HEK293 (cell line): ENCODE measurements around the gene TMTC1.
A peak's percentile ranks its signal among the peaks of the same experiment; 100 is the strongest.

Experiments
- CTCF ChIA-PET: fragments of 350-600 bp; formaldehyde crosslinking; extraction: SDS; loops from one replicate; lab custom pipeline; 2021; ENCODE audit warnings: antibody characterized with exemption; lab: Yijun Ruan, JAX
- POLR2A ChIA-PET: fragments of 300-600 bp; formaldehyde crosslinking; extraction: SDS; loops from one replicate; lab custom pipeline; 2020; ENCODE audit warnings: antibody characterized with exemption, inconsistent platforms; lab: Yijun Ruan, JAX
- H3K27ac ChIP-seq: fragments of 200-500 bp; sonication (Bioruptor generic); 2 replicates; pipeline ENCODE4 v1.5.1; 2014; ENCODE audit warnings: low read depth, low read length, control low read depth, inconsistent platforms; ENCODE audit errors: extremely low read depth
- H3K36me3 ChIP-seq, 2 experiments: fragments of 200-500 bp in 1 of 2; sonication (Bioruptor generic) in 1 of 2; 1 replicate in 1 of 2; 2 replicates in 1 of 2; pipeline ENCODE4 v1.5.1; 2014 to 2017; ENCODE audit warnings: inconsistent platforms in 2 of 2, low read length in 2 of 2; ENCODE audit not compliant: control insufficient read depth in 2 of 2, insufficient read depth in 1 of 2
- H3K4me1 ChIP-seq: fragments of 200-500 bp; sonication (Bioruptor generic); 2 replicates; pipeline ENCODE4 v1.5.1; 2014; ENCODE audit warnings: mild to moderate bottlenecking, low read length, inconsistent platforms; ENCODE audit not compliant: control insufficient read depth, insufficient read depth
- H3K4me3 ChIP-seq: 2 replicates; pipeline ENCODE4 v1.5.1; 2011; ENCODE audit warnings: low read depth, mild to moderate bottlenecking, control low read depth, low read length, moderate library complexity
- H3K9me3 ChIP-seq: fragments of 200-500 bp; sonication (Bioruptor generic); 2 replicates; pipeline ENCODE4 v1.5.1; 2014; ENCODE audit warnings: low read depth, low read length, inconsistent platforms; ENCODE audit not compliant: control insufficient read depth, insufficient read depth
- FEZF1 ChIP-seq: fragments of 450-650 bp; formaldehyde crosslinking; IDR thresholded peaks from 2 replicates; pipeline ENCODE4 v1.5.1; 2016; ENCODE audit warnings: missing biosample characterization, missing genetic modification characterization
- OSR2 ChIP-seq: fragments of 450-650 bp; formaldehyde crosslinking; IDR thresholded peaks from 2 replicates; pipeline ENCODE4 v1.5.1; 2016; ENCODE audit warnings: missing biosample characterization, missing genetic modification characterization
- ZBTB17 ChIP-seq: fragments of 450-650 bp; formaldehyde crosslinking; IDR thresholded peaks from 2 replicates; pipeline ENCODE4 v1.5.1; 2016; ENCODE audit warnings: missing biosample characterization, missing genetic modification characterization
- ZEB2 ChIP-seq: fragments of 450-650 bp; formaldehyde crosslinking; IDR thresholded peaks from 2 replicates; pipeline ENCODE4 v1.5.1; 2016; ENCODE audit warnings: missing biosample characterization, missing genetic modification characterization
- ZIC2 ChIP-seq: fragments of 450-650 bp; formaldehyde crosslinking; IDR thresholded peaks from 2 replicates; pipeline ENCODE4 v1.5.1; 2016; ENCODE audit warnings: missing biosample characterization, missing genetic modification characterization
- ZNF140 ChIP-seq: fragments of 450-650 bp; formaldehyde crosslinking; IDR thresholded peaks from 2 replicates; pipeline ENCODE4 v1.5.1; 2016; ENCODE audit warnings: missing biosample characterization, missing genetic modification characterization
- ZNF398 ChIP-seq: fragments of 450-650 bp; formaldehyde crosslinking; IDR thresholded peaks from 2 replicates; pipeline ENCODE4 v1.5.1; 2017; ENCODE audit warnings: missing biosample characterization, missing genetic modification characterization
- ZNF529 ChIP-seq: fragments of 450-650 bp; formaldehyde crosslinking; IDR thresholded peaks from 2 replicates; pipeline ENCODE4 v1.5.1; 2017; ENCODE audit warnings: missing genetic modification characterization, missing biosample characterization; ENCODE audit not compliant: insufficient replicate concordance
- ZNF530 ChIP-seq: fragments of 450-650 bp; formaldehyde crosslinking; IDR thresholded peaks from 2 replicates; pipeline ENCODE4 v1.5.1; 2016; ENCODE audit warnings: low read depth, missing biosample characterization, missing genetic modification characterization
- ZNF664 ChIP-seq: fragments of 450-650 bp; formaldehyde crosslinking; IDR thresholded peaks from 2 replicates; pipeline ENCODE4 v1.5.1; 2016; ENCODE audit warnings: missing biosample characterization, missing genetic modification characterization
- ZNF670 ChIP-seq: fragments of 450-650 bp; formaldehyde crosslinking; IDR thresholded peaks from 2 replicates; pipeline ENCODE4 v1.5.1; 2016; ENCODE audit warnings: missing biosample characterization, missing genetic modification characterization, low read depth
- ZXDB ChIP-seq: fragments of 450-650 bp; formaldehyde crosslinking; IDR thresholded peaks from 2 replicates; pipeline ENCODE4 v1.5.1; 2016; ENCODE audit warnings: missing biosample characterization, missing genetic modification characterization
- TF ChIP-seq, protein P1 (sequence below): fragments of 450-650 bp; IDR thresholded peaks from 2 replicates; pipeline ENCODE4 v1.5.1; 2018; ENCODE audit warnings: missing biosample characterization, missing genetic modification characterization
- TF ChIP-seq, protein P2 (sequence below): fragments of 450-650 bp; formaldehyde crosslinking; IDR thresholded peaks from 2 replicates; pipeline ENCODE4 v1.5.1; 2016; ENCODE audit warnings: missing biosample characterization, missing genetic modification characterization
- TF ChIP-seq, protein P3 (sequence below): fragments of 450-650 bp; formaldehyde crosslinking; IDR thresholded peaks from 2 replicates; pipeline ENCODE4 v1.5.1; 2016; ENCODE audit warnings: missing biosample characterization, missing genetic modification characterization
- TF ChIP-seq, protein P4 (sequence below): fragments of 450-650 bp; formaldehyde crosslinking; IDR thresholded peaks from 2 replicates; pipeline ENCODE4 v1.5.1; 2016; ENCODE audit warnings: missing biosample characterization, missing genetic modification characterization

The TMTC1 gene

DNA sequence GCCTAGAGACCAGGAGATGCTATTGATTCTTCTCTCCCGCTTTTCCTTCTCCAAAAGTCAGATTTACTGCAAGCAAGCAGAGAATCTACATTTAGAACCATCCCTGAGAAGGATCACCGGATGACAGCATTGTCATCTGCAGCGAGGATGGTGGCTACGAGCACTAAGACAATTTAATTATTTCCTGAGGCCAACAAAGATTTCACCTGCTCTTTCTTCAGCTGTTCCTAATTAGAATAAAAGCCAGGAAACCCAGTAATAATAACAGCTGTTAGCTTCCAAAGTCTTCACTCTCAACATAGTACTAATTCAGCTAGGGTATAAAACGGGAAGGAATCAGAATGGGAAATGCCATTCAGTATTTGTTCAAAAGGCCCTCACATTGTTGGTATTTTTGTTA is 53.3 kb downstream of the TMTC1 start (continued):
- TF ChIP-seq, protein P1, sequence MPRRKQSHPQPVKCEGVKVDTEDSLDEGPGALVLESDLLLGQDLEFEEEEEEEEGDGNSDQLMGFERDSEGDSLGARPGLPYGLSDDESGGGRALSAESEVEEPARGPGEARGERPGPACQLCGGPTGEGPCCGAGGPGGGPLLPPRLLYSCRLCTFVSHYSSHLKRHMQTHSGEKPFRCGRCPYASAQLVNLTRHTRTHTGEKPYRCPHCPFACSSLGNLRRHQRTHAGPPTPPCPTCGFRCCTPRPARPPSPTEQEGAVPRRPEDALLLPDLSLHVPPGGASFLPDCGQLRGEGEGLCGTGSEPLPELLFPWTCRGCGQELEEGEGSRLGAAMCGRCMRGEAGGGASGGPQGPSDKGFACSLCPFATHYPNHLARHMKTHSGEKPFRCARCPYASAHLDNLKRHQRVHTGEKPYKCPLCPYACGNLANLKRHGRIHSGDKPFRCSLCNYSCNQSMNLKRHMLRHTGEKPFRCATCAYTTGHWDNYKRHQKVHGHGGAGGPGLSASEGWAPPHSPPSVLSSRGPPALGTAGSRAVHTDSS (tag by site-specific recombination) = no peak
- TF ChIP-seq, all 188 proteins: peak for 0

DNA sequence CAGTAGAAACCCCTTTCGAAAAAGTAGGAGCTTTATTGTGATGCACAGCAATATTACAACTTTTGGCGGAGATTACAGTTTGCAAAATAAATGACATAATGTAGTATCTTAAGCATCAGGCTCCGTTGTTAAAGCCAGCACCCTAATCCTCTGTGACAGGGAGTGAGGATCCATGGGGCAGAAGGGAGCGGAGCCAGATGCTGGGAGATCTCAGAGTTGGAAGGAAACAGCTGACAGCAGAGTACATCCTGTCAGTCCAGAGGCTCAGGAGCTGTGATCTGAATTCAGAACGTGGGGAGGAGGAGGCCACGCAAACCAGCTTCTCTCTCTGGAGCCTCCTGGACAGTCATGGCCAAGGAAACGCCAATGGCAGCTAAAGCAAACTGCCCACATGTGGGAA is 55.7 kb downstream of the TMTC1 start:
- peaks cover 13% of the 10 kb centered on the region for H3K4me1 ChIP-seq
- no peak overlapping the region for H3K4me3 ChIP-seq
- no peak overlapping the region for H3K27ac ChIP-seq
- no peaks in the 10 kb centered on the region for H3K9me3 ChIP-seq
- CTCF ChIA-PET = no interaction called here
- no peaks in the 10 kb centered on the region for H3K36me3 ChIP-seq
- no peak for TF ChIP-seq ZEB2 (tag by site-specific recombination)
- TF ChIP-seq, protein P2, sequence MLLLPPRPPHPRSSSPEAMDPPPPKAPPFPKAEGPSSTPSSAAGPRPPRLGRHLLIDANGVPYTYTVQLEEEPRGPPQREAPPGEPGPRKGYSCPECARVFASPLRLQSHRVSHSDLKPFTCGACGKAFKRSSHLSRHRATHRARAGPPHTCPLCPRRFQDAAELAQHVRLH (tag by site-specific recombination) = no peak
- no peak for TF ChIP-seq ZNF529 (tag by site-specific recombination)
- TF ChIP-seq, all 188 proteins: peak for 0
- POLR2A ChIA-PET = no interaction called here

DNA sequence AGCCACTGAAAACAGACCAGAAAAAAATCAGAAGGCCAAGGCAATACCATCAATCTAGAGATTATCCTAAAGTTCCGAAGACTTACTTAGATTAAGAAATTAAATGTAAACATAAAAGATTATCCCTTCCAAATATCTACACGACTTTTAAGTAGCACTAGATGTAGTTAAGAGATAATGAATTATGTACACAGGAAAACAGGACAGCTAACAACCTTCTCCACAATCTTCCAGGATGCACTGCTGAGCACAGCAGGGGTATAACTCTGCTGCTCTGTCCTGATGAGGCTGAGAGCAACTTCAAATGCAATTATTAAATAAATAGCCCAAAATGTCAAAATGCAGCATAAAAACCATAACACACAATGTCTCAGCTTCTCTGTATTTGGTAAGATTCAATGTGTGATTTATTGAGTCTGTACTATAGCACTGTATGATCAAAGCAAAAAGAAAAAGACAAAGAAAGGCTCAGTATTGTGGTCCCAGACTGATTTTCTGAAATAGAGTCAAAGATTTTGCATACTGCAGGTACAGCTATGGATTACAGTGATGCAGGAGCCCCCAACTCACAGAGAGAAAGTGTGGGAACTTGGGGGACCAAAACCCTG is 56.9 kb downstream of the TMTC1 start:
- TF ChIP-seq ZBTB17 (tag by site-specific recombination) = peak; percentile 45; the same call in 1 of the 2 replicates
- 0 out of 2 replicates have a peak, but pooled peaks have one; percentile 10 for TF ChIP-seq ZXDB (tag by site-specific recombination)
- TF ChIP-seq, protein P3, sequence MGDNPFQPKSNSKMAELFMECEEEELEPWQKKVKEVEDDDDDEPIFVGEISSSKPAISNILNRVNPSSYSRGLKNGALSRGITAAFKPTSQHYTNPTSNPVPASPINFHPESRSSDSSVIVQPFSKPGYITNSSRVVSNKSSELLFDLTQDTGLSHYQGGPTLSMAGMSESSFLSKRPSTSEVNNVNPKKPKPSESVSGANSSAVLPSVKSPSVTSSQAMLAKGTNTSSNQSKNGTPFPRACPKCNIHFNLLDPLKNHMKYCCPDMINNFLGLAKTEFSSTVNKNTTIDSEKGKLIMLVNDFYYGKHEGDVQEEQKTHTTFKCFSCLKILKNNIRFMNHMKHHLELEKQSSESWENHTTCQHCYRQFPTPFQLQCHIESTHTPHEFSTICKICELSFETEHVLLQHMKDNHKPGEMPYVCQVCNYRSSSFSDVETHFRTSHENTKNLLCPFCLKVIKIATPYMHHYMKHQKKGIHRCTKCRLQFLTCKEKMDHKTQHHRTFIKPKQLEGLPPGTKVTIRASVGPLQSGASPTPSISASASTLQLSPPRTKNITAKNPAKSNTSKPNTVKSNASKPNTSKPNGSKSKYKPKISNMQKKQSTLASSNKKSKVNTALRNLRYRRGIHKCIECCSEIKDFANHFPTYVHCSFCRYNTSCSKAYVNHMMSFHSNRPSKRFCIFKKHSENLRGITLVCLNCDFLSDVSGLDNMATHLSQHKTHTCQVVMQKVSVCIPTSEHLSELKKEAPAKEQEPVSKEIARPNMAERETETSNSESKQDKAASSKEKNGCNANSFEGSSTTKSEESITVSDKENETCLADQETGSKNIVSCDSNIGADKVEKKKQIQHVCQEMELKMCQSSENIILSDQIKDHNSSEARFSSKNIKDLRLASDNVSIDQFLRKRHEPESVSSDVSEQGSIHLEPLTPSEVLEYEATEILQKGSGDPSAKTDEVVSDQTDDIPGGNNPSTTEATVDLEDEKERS = no peak
- peak; percentile 95 for TF ChIP-seq ZNF664 (tag by site-specific recombination)
- TF ChIP-seq ZNF398 (tag by site-specific recombination) = no peak
- no peak for TF ChIP-seq ZNF140 (tag by site-specific recombination)
- TF ChIP-seq OSR2 = peak; percentile 19; the same call in 1 of the 2 replicates
- peak; percentile 65 for TF ChIP-seq ZIC2 (tag by site-specific recombination)
- no peak for TF ChIP-seq FEZF1
- TF ChIP-seq ZNF530 (tag by site-specific recombination) = no peak
- no peak for TF ChIP-seq ZNF670 (tag by site-specific recombination)
- TF ChIP-seq, protein P4, sequence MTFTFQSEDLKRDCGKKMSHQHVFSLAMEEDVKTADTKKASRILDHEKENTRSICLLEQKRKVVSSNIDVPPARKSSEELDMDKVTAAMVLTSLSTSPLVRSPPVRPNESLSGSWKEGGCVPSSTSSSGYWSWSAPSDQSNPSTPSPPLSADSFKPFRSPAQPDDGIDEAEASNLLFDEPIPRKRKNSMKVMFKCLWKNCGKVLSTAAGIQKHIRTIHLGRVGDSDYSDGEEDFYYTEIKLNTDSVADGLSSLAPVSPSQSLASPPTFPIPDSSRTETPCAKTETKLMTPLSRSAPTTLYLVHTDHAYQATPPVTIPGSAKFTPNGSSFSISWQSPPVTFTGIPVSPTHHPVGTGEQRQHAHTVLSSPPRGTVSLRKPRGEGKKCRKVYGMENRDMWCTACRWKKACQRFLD = no peak
- no peak overlapping the region for H3K4me3 ChIP-seq
- peaks cover 8% of the 10 kb centered on the region for H3K4me1 ChIP-seq
- no peaks in the 10 kb centered on the region for H3K36me3 ChIP-seq
- ChIA-PET POLR2A (no interaction called here), CTCF (no interaction called here)
- H3K9me3 ChIP-seq = no peaks in the 10 kb centered on the region
- peak overlapping the region; percentile 80 for H3K27ac ChIP-seq
